H9 (cell line): ENCODE results near the gene STRN. TPM values are rescaled to one million over a fixed set of nuclear protein-coding genes. Genes with fewer than 3 reads are reported as not detected.

Experiments used
- DNase-seq: peaks from one replicate; pipeline ENCODE4 v3.0.0-alpha.2; 2017
- H2AFZ ChIP-seq: one replicate; pipeline ENCODE4 v1.6.1; 2013; ENCODE audit warnings: mild to moderate bottlenecking, low read length, control low read depth, moderate library complexity
- H2AK5ac ChIP-seq: 2 replicates; pipeline ENCODE4 v1.6.1; 2013; ENCODE audit warnings: low read length, control low read depth, mixed read lengths; ENCODE audit not compliant: insufficient read length
- H2BK120ac ChIP-seq: one replicate; pipeline ENCODE4 v1.6.1; 2013; ENCODE audit warnings: low read depth, mild to moderate bottlenecking, low read length, control low read depth, inconsistent platforms; ENCODE audit not compliant: poor library complexity, severe bottlenecking
- H2BK12ac ChIP-seq: 2 replicates; pipeline ENCODE4 v1.6.1; 2013; ENCODE audit warnings: low read length, control low read depth, mixed read lengths, low read depth; ENCODE audit not compliant: insufficient read length
- H2BK15ac ChIP-seq: 2 replicates; pipeline ENCODE4 v1.6.1; 2013; ENCODE audit warnings: low read depth, low read length, control low read depth
- H2BK20ac ChIP-seq: one replicate; pipeline ENCODE4 v1.6.1; 2013; ENCODE audit warnings: low read depth, mild to moderate bottlenecking, low read length, control low read depth, inconsistent platforms; ENCODE audit not compliant: poor library complexity, severe bottlenecking
- H2BK5ac ChIP-seq: 2 replicates; pipeline ENCODE4 v1.6.1; 2013; ENCODE audit warnings: low read length, control low read depth, mixed read lengths; ENCODE audit not compliant: insufficient read length
- H3K14ac ChIP-seq: 2 replicates; pipeline ENCODE4 v1.6.1; 2013; ENCODE audit warnings: low read length, control low read depth; ENCODE audit not compliant: insufficient read depth
- H3K18ac ChIP-seq: 2 replicates; pipeline ENCODE4 v1.6.1; 2013; ENCODE audit warnings: low read depth, mild to moderate bottlenecking, mixed read lengths, low read length, control low read depth; ENCODE audit not compliant: insufficient read length
- H3K23ac ChIP-seq: 2 replicates; pipeline ENCODE4 v1.6.1; 2013; ENCODE audit warnings: low read length, control low read depth, mixed read lengths, low read depth; ENCODE audit not compliant: insufficient read length
- H3K23me2 ChIP-seq: 2 replicates; pipeline ENCODE4 v1.6.1; 2013; ENCODE audit warnings: low read depth, mild to moderate bottlenecking, mixed read lengths, low read length, control low read depth; ENCODE audit not compliant: insufficient read length, poor library complexity, severe bottlenecking
- H3K27ac ChIP-seq: 2 replicates; pipeline ENCODE4 v1.5.1; 2013; ENCODE audit warnings: low read length, control low read depth, mixed read lengths, low read depth; ENCODE audit not compliant: insufficient read length
- H3K27me3 ChIP-seq: 2 replicates; pipeline ENCODE4 v1.6.1; 2013; ENCODE audit warnings: low read length, control low read depth, inconsistent platforms; ENCODE audit not compliant: insufficient read depth
- H3K4ac ChIP-seq: 2 replicates; pipeline ENCODE4 v1.6.1; 2013; ENCODE audit warnings: low read depth, mild to moderate bottlenecking, control low read depth, inconsistent platforms, low read length, moderate library complexity
- H3K4me1 ChIP-seq: 2 replicates; pipeline ENCODE4 v1.6.1; 2013; ENCODE audit warnings: low read length, control low read depth, inconsistent platforms; ENCODE audit not compliant: insufficient read depth
- H3K4me2 ChIP-seq: 2 replicates; pipeline ENCODE4 v1.6.1; 2013; ENCODE audit warnings: low read length, control low read depth, mixed read lengths; ENCODE audit not compliant: insufficient read length, insufficient read depth
- H3K56ac ChIP-seq: 2 replicates; pipeline ENCODE4 v1.6.1; 2013; ENCODE audit warnings: low read depth, mild to moderate bottlenecking, mixed read lengths, low read length, control low read depth; ENCODE audit not compliant: insufficient read length
- H3K79me1 ChIP-seq: 2 replicates; pipeline ENCODE4 v1.6.1; 2013; ENCODE audit warnings: low read depth, mild to moderate bottlenecking, moderate library complexity, low read length, control low read depth, inconsistent platforms; ENCODE audit not compliant: insufficient read depth, poor library complexity, severe bottlenecking
- H3K79me2 ChIP-seq: 2 replicates; pipeline ENCODE4 v1.6.1; 2013; ENCODE audit warnings: low read length, control low read depth, inconsistent platforms; ENCODE audit not compliant: insufficient read depth
- H3K9ac ChIP-seq: 2 replicates; pipeline ENCODE4 v1.6.1; 2013; ENCODE audit warnings: low read length, control low read depth, mixed read lengths; ENCODE audit not compliant: insufficient read length; ENCODE audit errors: extremely low read depth
- H3K9me3 ChIP-seq: one replicate; pipeline ENCODE4 v1.6.1; 2013; ENCODE audit warnings: low read depth, low read length, inconsistent platforms; ENCODE audit not compliant: control insufficient read depth
- H3T11ph ChIP-seq: one replicate; pipeline ENCODE4 v1.6.1; 2013; ENCODE audit warnings: mild to moderate bottlenecking, low read length, control low read depth, inconsistent platforms
- H4K20me1 ChIP-seq: one replicate; pipeline ENCODE4 v1.6.1; 2013; ENCODE audit not compliant: control insufficient read depth, insufficient read length, insufficient read depth
- H4K5ac ChIP-seq: 2 replicates; pipeline ENCODE4 v1.6.1; 2013; ENCODE audit warnings: low read depth, mild to moderate bottlenecking, mixed read lengths, low read length, control low read depth; ENCODE audit not compliant: insufficient read length
- H4K8ac ChIP-seq: replicated peaks from 2 replicates; pipeline ENCODE4 v1.6.1; 2013; ENCODE audit warnings: low read length, control low read depth, mixed read lengths, low read depth; ENCODE audit not compliant: insufficient read length
- H4K91ac ChIP-seq: 2 replicates; pipeline ENCODE4 v1.6.1; 2013; ENCODE audit warnings: low read depth, mild to moderate bottlenecking, moderate library complexity, mixed read lengths, low read length, control low read depth; ENCODE audit not compliant: insufficient read length
- H3K27ac Mint-ChIP-seq, 3 experiments: 2 replicates in 2 of 3; 3 replicates in 1 of 3; pipeline ENCODE4 v1.8.0; 2020 to 2021; ENCODE audit warnings: mixed read lengths in 3 of 3, mild to moderate bottlenecking in 1 of 3, moderate library complexity in 1 of 3
- H3K27me3 Mint-ChIP-seq: 2 replicates; pipeline ENCODE4 v1.8.0; 2021; ENCODE audit warnings: low read depth, mild to moderate bottlenecking, moderate library complexity, mixed read lengths
- H3K36me3 Mint-ChIP-seq, 3 experiments: 2 replicates in 2 of 3; 3 replicates in 1 of 3; pipeline ENCODE4 v1.8.0; 2020 to 2021; ENCODE audit warnings: low read depth in 3 of 3, mixed read lengths in 3 of 3; ENCODE audit not compliant: insufficient read depth in 1 of 3
- H3K4me1 Mint-ChIP-seq, 2 experiments: 2 replicates each; pipeline ENCODE4 v1.8.0; 2020; ENCODE audit warnings: mixed read lengths in 2 of 2
- H3K4me3 Mint-ChIP-seq, 2 experiments: 2 replicates in 1 of 2; 3 replicates in 1 of 2; pipeline ENCODE4 v1.8.0; 2020 to 2021; ENCODE audit warnings: mild to moderate bottlenecking in 2 of 2, mixed read lengths in 2 of 2, moderate library complexity in 1 of 2
- H3K9me3 Mint-ChIP-seq, 2 experiments: 2 replicates in 1 of 2; 3 replicates in 1 of 2; pipeline ENCODE4 v1.8.0; 2020; ENCODE audit warnings: mild to moderate bottlenecking in 2 of 2, mixed read lengths in 2 of 2, moderate library complexity in 1 of 2
- CTCF ChIP-seq: fragments of 200-600 bp; sonication (generic); conservative IDR thresholded peaks from 3 replicates; pipeline ENCODE4 v1.8.0; 2021; ENCODE audit warnings: antibody characterized with exemption, mild to moderate bottlenecking
- WGBS: extraction: QIAGEN DNeasy Blood & Tissue Kit; methylation state at CpG from one replicate; pipeline ENCODE4 v1.1.7; 2013; ENCODE audit warnings: missing lambda C conversion rate, low lambda C conversion rate, mixed read lengths; ENCODE audit not compliant: insufficient read length; ENCODE audit errors: extremely low coverage; 5-methylcytosine and 5-hydroxymethylcytosine counted together
- total RNA-seq: library from RNA; stranded (reverse); gene quantifications from 2 replicates; pipeline ENCODE4 v1.2.1, GENCODE V29; 2021

Gene STRN
- total RNA-seq, 1 experiment from 2014 or later: 31.7 TPM

- no peak overlapping the region for H2BK20ac ChIP-seq
- H4K20me1 ChIP-seq: no peaks in the 10 kb centered on the region
- no peak overlapping the region for H3K27ac ChIP-seq
- H3K4me1 Mint-ChIP-seq: no peaks in the 10 kb centered on the region
- no peak overlapping the region for H3K4ac ChIP-seq
- H3K23me2 ChIP-seq: no peaks in the 10 kb centered on the region
- H3K36me3 Mint-ChIP-seq: peaks cover 3 to 33% (median 15%) of the 10 kb centered on the region in 3 experiments; a peak in 6 of 7 replicates
- no peaks in the 10 kb centered on the region for H3K9me3 ChIP-seq
- no peaks in the 10 kb centered on the region for H3K27me3 Mint-ChIP-seq
- no peak overlapping the region for H4K91ac ChIP-seq
- no peaks in the 10 kb centered on the region for H3K4me1 ChIP-seq
- H3K18ac ChIP-seq: no peak overlapping the region
- no peak overlapping the region for H3K4me3 Mint-ChIP-seq
- TF ChIP-seq CTCF: no peak
- H3K79me1 ChIP-seq: no peaks in the 10 kb centered on the region
- H3K14ac ChIP-seq: no peak overlapping the region
- H2AK5ac ChIP-seq: no peak overlapping the region
- H2BK120ac ChIP-seq: no peak overlapping the region
- H3K79me2 ChIP-seq: no peaks in the 10 kb centered on the region
- no peak overlapping the region for H4K5ac ChIP-seq
- H2BK5ac ChIP-seq: no peak overlapping the region
- H2AFZ ChIP-seq: no peak overlapping the region
- H3K27ac Mint-ChIP-seq: no peak overlapping the region
- H3K9ac ChIP-seq: no peak overlapping the region
- no peak overlapping the region for H3K56ac ChIP-seq
- H4K8ac ChIP-seq: no peak overlapping the region
- H2BK12ac ChIP-seq: no peak overlapping the region
- no peaks in the 10 kb centered on the region for H3K9me3 Mint-ChIP-seq
- no peak overlapping the region for H3T11ph ChIP-seq
- no CpG with 5 or more reads among the region's 1 CpG for WGBS
- no peak overlapping the region for H3K4me2 ChIP-seq
- H3K23ac ChIP-seq: no peak overlapping the region
- no peaks in the 10 kb centered on the region for H3K27me3 ChIP-seq
- DNase-seq: no peak
- H2BK15ac ChIP-seq: no peak overlapping the region
These were observed 84.5 kb downstream of the STRN start for GRCh38 chr2:36881816-36882215.
